Hepatocyte (in vitro differentiated cells): Measurements from ENCODE around the gene ECHS1. TPM values are rescaled to one million over a fixed set of nuclear protein-coding genes. Genes with fewer than 3 reads are reported as not detected.

Experiments
- DNase-seq: peaks from one replicate; pipeline ENCODE4 v3.0.0-alpha.2; 2016; ENCODE audit warnings: low spot score
- H2AFZ ChIP-seq: fragments of 200-600 bp; sonication (generic); 2 replicates; pipeline ENCODE4 v1.6.0; 2016; ENCODE audit warnings: antibody characterized with exemption, mild to moderate bottlenecking
- H3K27ac ChIP-seq: fragments of 200-600 bp; sonication (generic); 2 replicates; pipeline ENCODE4 v1.5.1; 2016; ENCODE audit warnings: mild to moderate bottlenecking
- H3K27me3 ChIP-seq: fragments of 200-600 bp; sonication (generic); 2 replicates; pipeline ENCODE4 v1.6.1; 2016
- H3K36me3 ChIP-seq: fragments of 200-600 bp; sonication (generic); replicated peaks from 2 replicates; pipeline ENCODE4 v1.5.1; 2016; ENCODE audit warnings: low read depth; ENCODE audit not compliant: insufficient read depth
- H3K4me1 ChIP-seq: fragments of 200-600 bp; sonication (generic); 2 replicates; pipeline ENCODE4 v1.5.1; 2016; ENCODE audit warnings: mild to moderate bottlenecking, moderate library complexity; ENCODE audit not compliant: insufficient read depth
- H3K4me2 ChIP-seq: fragments of 200-600 bp; sonication (generic); 2 replicates; pipeline ENCODE4 v1.6.0; 2016
- H3K4me3 ChIP-seq: fragments of 200-600 bp; sonication (generic); 2 replicates; pipeline ENCODE4 v1.5.1; 2016; ENCODE audit warnings: mild to moderate bottlenecking
- H3K79me2 ChIP-seq: fragments of 200-600 bp; sonication (generic); 2 replicates; pipeline ENCODE4 v1.6.0; 2017; ENCODE audit warnings: mild to moderate bottlenecking
- H3K9me2 ChIP-seq: fragments of 200-600 bp; sonication (generic); replicated peaks from 2 replicates; pipeline ENCODE4 v1.6.0; 2017; ENCODE audit warnings: mild to moderate bottlenecking; ENCODE audit not compliant: insufficient read depth
- H3K9me3 ChIP-seq: fragments of 200-600 bp; sonication (generic); 2 replicates; pipeline ENCODE4 v1.5.1; 2016; ENCODE audit warnings: low read depth, mild to moderate bottlenecking
- H4K20me1 ChIP-seq: fragments of 200-600 bp; sonication (generic); 2 replicates; pipeline ENCODE4 v1.6.0; 2016; ENCODE audit warnings: mild to moderate bottlenecking; ENCODE audit not compliant: insufficient read depth, poor library complexity, severe bottlenecking
- CTCF ChIP-seq: fragments of 200-600 bp; sonication (generic); IDR thresholded peaks from 2 replicates; pipeline ENCODE4 v1.5.1; 2016; ENCODE audit warnings: antibody characterized with exemption, mild to moderate bottlenecking; ENCODE audit not compliant: poor library complexity
- EZH2 ChIP-seq: fragments of 200-600 bp; sonication (generic); IDR thresholded peaks from 2 replicates; pipeline ENCODE4 v1.6.1; 2016; ENCODE audit warnings: antibody characterized with exemption, mild to moderate bottlenecking, borderline replicate concordance
- EZH2phosphoT487 ChIP-seq: fragments of 200-600 bp; sonication (generic); IDR thresholded peaks from one replicate; pipeline ENCODE4 v1.6.1; 2018; ENCODE audit warnings: antibody characterized with exemption, mild to moderate bottlenecking, low read depth, moderate library complexity; ENCODE audit not compliant: unreplicated experiment, severe bottlenecking
- WGBS: methylation state at CpG from one replicate; pipeline ENCODE4 v1.1.6; 2016; ENCODE audit warnings: low lambda C conversion rate; ENCODE audit errors: missing lambda C conversion rate; 5-methylcytosine and 5-hydroxymethylcytosine counted together
- polyA plus RNA-seq: library from polyadenylated mRNA; unstranded; fragments of >200 nt; fragmentation: Nextera tagmentation; extraction: Ambion mirVana; gene quantifications from 2 replicates; pipeline ENCODE4 v1.2.1, GENCODE V29; 2016
- total RNA-seq: library from RNA; depleted of rRNA; stranded (reverse); fragments of >200 nt; gene quantifications from 2 replicates; pipeline ENCODE4 v1.2.3, GENCODE V29; 2014

Gene ECHS1
- total and polyA plus RNA-seq, 2 experiments from 2014 or later, result 146 to 204 TPM

- 92% methylated on average over 5 of the region's 5 CpGs for WGBS
- Histone ChIP-seq H2AFZ (no peak overlapping the region), H3K79me2 (peaks cover 53% of the 10 kb centered on the region)
These were observed 30.6 kb upstream of the ECHS1 start for GRCh38 chr10:133403784-133404183.

GRCh38 chr10:133403359-133403758 is 30.2 kb upstream of the ECHS1 start:
- no peaks in the 10 kb centered on the region for H3K9me2 ChIP-seq
- H3K27ac ChIP-seq, result no peak overlapping the region
- H3K9me3 ChIP-seq, result no peaks in the 10 kb centered on the region
- H3K27me3 ChIP-seq, result no peaks in the 10 kb centered on the region
- H2AFZ ChIP-seq, result no peak overlapping the region
- TF ChIP-seq EZH2, result no peak
- TF ChIP-seq CTCF, result no peak
- no peak for TF ChIP-seq EZH2phosphoT487
- H3K4me1 ChIP-seq, result no peaks in the 10 kb centered on the region
- H3K4me2 ChIP-seq, result no peak overlapping the region
- peaks cover 7% of the 10 kb centered on the region for H3K36me3 ChIP-seq
- DNase-seq, result no peak
- WGBS, result 89% methylated on average over 16 of the region's 16 CpGs
- no peak overlapping the region for H3K4me3 ChIP-seq
- peaks cover 53% of the 10 kb centered on the region for H3K79me2 ChIP-seq
- no peaks in the 10 kb centered on the region for H4K20me1 ChIP-seq

More at GRCh38 chr10:133403784-133404183, 30.6 kb upstream of the ECHS1 start:
- no peaks in the 10 kb centered on the region for H3K9me3 ChIP-seq
- TF ChIP-seq EZH2phosphoT487 (no peak), CTCF (no peak), EZH2 (no peak)
- H4K20me1 ChIP-seq, result no peaks in the 10 kb centered on the region
- H3K9me2 ChIP-seq, result no peaks in the 10 kb centered on the region
- H3K4me3 ChIP-seq, result no peak overlapping the region
- DNase-seq, result no peak
- peaks cover 7% of the 10 kb centered on the region for H3K36me3 ChIP-seq
- H3K27ac ChIP-seq, result no peak overlapping the region
- H3K27me3 ChIP-seq, result no peaks in the 10 kb centered on the region
- H3K4me2 ChIP-seq, result no peak overlapping the region
- no peaks in the 10 kb centered on the region for H3K4me1 ChIP-seq

- H3K4me3 ChIP-seq, result no peak overlapping the region
- TF ChIP-seq CTCF (no peak), EZH2 (no peak), EZH2phosphoT487 (no peak)
- no peak overlapping the region for H3K4me2 ChIP-seq
- peaks cover 7% of the 10 kb centered on the region for H3K36me3 ChIP-seq
- no peak overlapping the region for H3K27ac ChIP-seq
- WGBS, result 98% methylated on average over 18 of the region's 21 CpGs
- H3K4me1 ChIP-seq, result no peaks in the 10 kb centered on the region
- no peaks in the 10 kb centered on the region for H4K20me1 ChIP-seq
- H3K9me2 ChIP-seq, result no peaks in the 10 kb centered on the region
- H3K79me2 ChIP-seq, result peaks cover 49% of the 10 kb centered on the region
- H3K27me3 ChIP-seq, result no peaks in the 10 kb centered on the region
- DNase-seq, result no peak
- H3K9me3 ChIP-seq, result no peaks in the 10 kb centered on the region
- H2AFZ ChIP-seq, result no peak overlapping the region
These were observed 29.0 kb upstream of the ECHS1 start for GRCh38 chr10:133401981-133402725.
